ENCODE results near the gene ZNF681. TPM values are rescaled to one million over a fixed set of nuclear protein-coding genes. Genes with fewer than 3 reads are reported as not detected.

Gene ZNF681
- total and polyA plus RNA-seq, 2 of the 4 experiments (the other 2 are of a cell fraction): 0.15 to 0.54 TPM

- no peak overlapping the region for H3K4me2 ChIP-seq (ENCODE audit: low read depth, low read length)
- BruUV-seq (replicated peaks): no TSS peak
Measured at GRCh38 chr19:23766951-23767350, 8.3 kb upstream of the ZNF681 start.

More at GRCh38 chr19:23766951-23767350, 8.3 kb upstream of the ZNF681 start:
- Histone ChIP-seq H2AFZ (replicated peaks; ENCODE audit: low read length, poor library complexity) (no peak overlapping the region), H4K5ac (ENCODE audit: low read depth, low read length) (no peak overlapping the region), H3K14ac (replicated peaks; ENCODE audit: low read depth, low read length) (no peak overlapping the region), H3K9ac (ENCODE audit: low read depth, low read length) (no peak overlapping the region), H2BK15ac (ENCODE audit: low read depth, low read length) (no peak overlapping the region), H3K4me3 (ENCODE audit: insufficient read depth, low read depth, low read length) (no peak overlapping the region), H4K20me1 (ENCODE audit: insufficient read depth, low read length) (no peaks in the 10 kb centered on the region), H3K56ac (ENCODE audit: extremely low read depth, insufficient read depth, low read length) (no peak overlapping the region), H2BK120ac (ENCODE audit: low read depth, low read length) (no peak overlapping the region), H3K9me3 (ENCODE audit: control insufficient read depth, insufficient read depth, low read length) (peaks cover 5% of the 10 kb centered on the region), H4K91ac (ENCODE audit: insufficient read depth, low read depth, low read length) (no peak overlapping the region), H3K27ac (ENCODE audit: insufficient read depth, low read length) (no peak overlapping the region), H3K9me1 (ENCODE audit: insufficient read depth, low read length) (no peaks in the 10 kb centered on the region), H3K36me3 (ENCODE audit: control insufficient read depth, insufficient read depth, low read length) (no peaks in the 10 kb centered on the region), H3K23ac (ENCODE audit: low read depth, low read length) (no peak overlapping the region), H3K4ac (ENCODE audit: low read depth, low read length) (no peak overlapping the region), H2AK9ac (replicated peaks; ENCODE audit: low read depth, low read length, poor library complexity) (no peak overlapping the region), H3K4me1 (ENCODE audit: control insufficient read depth, insufficient read depth, low read length) (no peaks in the 10 kb centered on the region), H3K27me3 (ENCODE audit: control insufficient read depth, insufficient read depth, low read length) (no peaks in the 10 kb centered on the region), H2BK5ac (ENCODE audit: low read depth, low read length, poor library complexity, severe bottlenecking) (no peak overlapping the region), H4K8ac (ENCODE audit: low read depth in 2 of 2, low read length in 2 of 2) (no peak overlapping the region), H2BK20ac (ENCODE audit: low read depth, low read length) (no peak overlapping the region), H3K18ac (ENCODE audit: low read depth, low read length) (no peak overlapping the region), H2AK5ac (ENCODE audit: low read depth, low read length) (no peak overlapping the region), H3K79me1 (ENCODE audit: low read depth in 1 of 2, low read length in 2 of 2) (no peaks in the 10 kb centered on the region; a peak in 1 of 4 replicates)
- dilution Hi-C loops (cut with HindIII; ENCODE audit: low sequenced_read_pairs, unreplicated experiment): no loop called here
- ChIA-PET POLR2A (ENCODE audit: unreplicated experiment) (no interaction called here), CTCF (no interaction called here)
- in situ Hi-C loops (cut with MboI; ENCODE audit: low sequenced_read_pairs): no loop called here
- DNase-seq (no peak), ATAC-seq (ENCODE audit: low read depth) (no peak)
- intact Hi-C loops (cut with micrococcal nuclease): no loop called here
- 72% methylated on average over 4 of the region's 13 CpGs; no CpG with 5 or more reads in 1 of the 2 experiments for WGBS, 2 experiments (ENCODE audit: extremely low coverage in 2 of 2, insufficient read length in 1 of 2)
- TF ChIP-seq MAFK (IDR thresholded peaks at IDR 0.05; ENCODE audit: low read depth, low read length) (no peak), POLR2A (IDR thresholded peaks at IDR 0.05; ENCODE audit: low read depth, low read length) (no peak), MXI1 (IDR thresholded peaks at IDR 0.05; ENCODE audit: borderline replicate concordance, low read depth, low read length) (no peak), FOS (IDR thresholded peaks at IDR 0.05; ENCODE audit: low read depth, low read length) (no peak), SMC3 (IDR thresholded peaks at IDR 0.05; ENCODE audit: low read depth, low read length) (no peak), CTCF (conservative IDR thresholded peaks at IDR 0.05; ENCODE audit: low read depth, low read length) (no peak), MAZ (IDR thresholded peaks at IDR 0.05; ENCODE audit: borderline replicate concordance, low read depth, low read length) (no peak), CHD1 (IDR thresholded peaks at IDR 0.05; ENCODE audit: low read depth, low read length) (no peak), ELK1 (IDR thresholded peaks at IDR 0.05; ENCODE audit: borderline replicate concordance, low read depth, low read length) (no peak), RCOR1 (IDR thresholded peaks at IDR 0.05; ENCODE audit: insufficient replicate concordance, low read length) (no peak), CEBPB (IDR thresholded peaks at IDR 0.05; ENCODE audit: low read depth, low read length) (no peak), RAD21 (IDR thresholded peaks at IDR 0.05; ENCODE audit: low read length) (no peak), RFX5 (IDR thresholded peaks at IDR 0.05; ENCODE audit: low read depth, low read length) (no peak), USF2 (IDR thresholded peaks at IDR 0.05; ENCODE audit: low read depth, low read length) (no peak), NFE2L2 (IDR thresholded peaks at IDR 0.05; ENCODE audit: low read depth, low read length) (no peak), BHLHE40 (IDR thresholded peaks at IDR 0.05; ENCODE audit: low read depth, low read length) (no peak)

Measured in IMR-90 (cell line).